Suprapubic skin (tissue), 4 donors: ENCODE measurements around the gene DRC7. TPM values are rescaled to one million over a fixed set of nuclear protein-coding genes. Genes with fewer than 3 reads are reported as not detected.

Source experiments
- DNase-seq, 2 donors: peaks; one replicate each; pipeline ENCODE4 v3.0.0-alpha.2; 2019; ENCODE audit warnings: low spot score in 2 of 2
- H3K27ac ChIP-seq: fragments of 200-600 bp; sonication (generic); one replicate; pipeline ENCODE4 v1.5.1; 2019
- H3K27me3 ChIP-seq: fragments of 200-600 bp; sonication (generic); one replicate; pipeline ENCODE4 v1.5.1; 2019
- H3K36me3 ChIP-seq: fragments of 200-600 bp; sonication (generic); one replicate; pipeline ENCODE4 v1.5.1; 2019
- H3K4me1 ChIP-seq: fragments of 200-600 bp; sonication (generic); one replicate; pipeline ENCODE4 v1.5.1; 2019
- H3K4me3 ChIP-seq: fragments of 200-600 bp; sonication (generic); one replicate; pipeline ENCODE4 v1.5.1; 2019; ENCODE audit warnings: mild to moderate bottlenecking
- H3K9me3 ChIP-seq: fragments of 200-600 bp; sonication (generic); one replicate; pipeline ENCODE4 v1.5.1; 2019
- EP300 ChIP-seq: sonication (generic); formaldehyde crosslinking; IDR thresholded peaks from one replicate; pipeline ENCODE4 v1.6.1; 2017; ENCODE audit warnings: antibody characterized with exemption
- POLR2A ChIP-seq, 2 donors: fragments of 450-650 bp; IDR thresholded peaks; one replicate each; pipeline ENCODE4 v1.6.1; 2017; ENCODE audit warnings: antibody characterized with exemption in 2 of 2, mild to moderate bottlenecking in 2 of 2, moderate library complexity in 2 of 2
- POLR2AphosphoS5 ChIP-seq, 3 donors: sonication (generic); formaldehyde crosslinking; IDR thresholded peaks; one replicate each; pipeline ENCODE4 v1.6.1; 2017; ENCODE audit warnings: antibody characterized with exemption in 3 of 3
- WGBS: methylation state at CpG from one replicate; pipeline ENCODE4 v1.1.5; 2018; 5-methylcytosine and 5-hydroxymethylcytosine counted together
- total RNA-seq, 4 donors: library from RNA; depleted of rRNA; stranded (reverse); fragments of >200 nt; gene quantifications; one replicate each; pipeline ENCODE4 v1.1.0, GENCODE V29; 2016
- TF ChIP-seq, protein P1 (sequence below), 2 donors: fragments of 200-600 bp in 1 of 2; fragments of 450-650 bp in 1 of 2; sonication (generic) in 1 of 2; IDR thresholded peaks; one replicate each; pipeline ENCODE4 v1.5.1; 2016 to 2019; ENCODE audit warnings: antibody characterized with exemption in 2 of 2, mild to moderate bottlenecking in 1 of 2, moderate library complexity in 1 of 2

Gene DRC7
- total RNA-seq, 4 donors from 2014 or later, result not detected

- H3K4me3 ChIP-seq, result no peak overlapping the region
- H3K4me1 ChIP-seq, result peaks cover 7% of the 10 kb centered on the region
- H3K27ac ChIP-seq, result no peak overlapping the region
- peaks cover 64% of the 10 kb centered on the region for H3K36me3 ChIP-seq
- DNase-seq, result no peak
- H3K27me3 ChIP-seq, result peaks cover 3% of the 10 kb centered on the region
- 91% methylated on average over 19 of the region's 23 CpGs for WGBS
- no peaks in the 10 kb centered on the region for H3K9me3 ChIP-seq
- TF ChIP-seq POLR2AphosphoS5 (IDR thresholded peaks at IDR 0.05) (no peak), POLR2A (IDR thresholded peaks at IDR 0.05) (no peak), EP300 (no peak)
- TF ChIP-seq, protein P1, sequence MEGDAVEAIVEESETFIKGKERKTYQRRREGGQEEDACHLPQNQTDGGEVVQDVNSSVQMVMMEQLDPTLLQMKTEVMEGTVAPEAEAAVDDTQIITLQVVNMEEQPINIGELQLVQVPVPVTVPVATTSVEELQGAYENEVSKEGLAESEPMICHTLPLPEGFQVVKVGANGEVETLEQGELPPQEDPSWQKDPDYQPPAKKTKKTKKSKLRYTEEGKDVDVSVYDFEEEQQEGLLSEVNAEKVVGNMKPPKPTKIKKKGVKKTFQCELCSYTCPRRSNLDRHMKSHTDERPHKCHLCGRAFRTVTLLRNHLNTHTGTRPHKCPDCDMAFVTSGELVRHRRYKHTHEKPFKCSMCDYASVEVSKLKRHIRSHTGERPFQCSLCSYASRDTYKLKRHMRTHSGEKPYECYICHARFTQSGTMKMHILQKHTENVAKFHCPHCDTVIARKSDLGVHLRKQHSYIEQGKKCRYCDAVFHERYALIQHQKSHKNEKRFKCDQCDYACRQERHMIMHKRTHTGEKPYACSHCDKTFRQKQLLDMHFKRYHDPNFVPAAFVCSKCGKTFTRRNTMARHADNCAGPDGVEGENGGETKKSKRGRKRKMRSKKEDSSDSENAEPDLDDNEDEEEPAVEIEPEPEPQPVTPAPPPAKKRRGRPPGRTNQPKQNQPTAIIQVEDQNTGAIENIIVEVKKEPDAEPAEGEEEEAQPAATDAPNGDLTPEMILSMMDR (IDR thresholded peaks at IDR 0.05), result no peak
Observed at GRCh38 chr16:57652695-57653471, 41.7 kb upstream of the DRC7 start.

DNA sequence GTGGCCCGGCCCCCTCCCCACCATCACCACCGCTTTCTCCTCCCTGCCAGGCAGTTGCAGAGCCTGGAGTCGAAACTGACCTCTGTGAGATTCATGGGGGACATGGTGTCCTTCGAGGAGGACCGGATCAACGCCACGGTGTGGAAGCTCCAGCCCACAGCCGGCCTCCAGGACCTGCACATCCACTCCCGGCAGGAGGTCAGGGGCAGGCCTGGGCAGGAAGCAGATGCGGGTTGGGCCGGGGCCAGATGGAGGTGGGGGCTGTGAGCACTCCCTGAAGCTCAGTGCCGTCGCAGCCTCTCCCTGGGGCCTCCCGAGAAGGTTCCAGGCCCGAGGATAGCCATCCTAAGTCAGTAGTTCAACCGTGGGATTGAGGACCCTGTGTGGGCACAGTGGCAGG is 40.7 kb upstream of the DRC7 start:
- Histone ChIP-seq H3K36me3 (peaks cover 72% of the 10 kb centered on the region), H3K4me1 (no peaks in the 10 kb centered on the region), H3K4me3 (no peak overlapping the region), H3K27me3 (peaks cover 3% of the 10 kb centered on the region), H3K9me3 (no peaks in the 10 kb centered on the region), H3K27ac (peak overlapping the region; percentile 18)
- no peak for DNase-seq
- TF ChIP-seq POLR2A (IDR thresholded peaks at IDR 0.05) (no peak), EP300 (no peak), POLR2AphosphoS5 (IDR thresholded peaks at IDR 0.05) (no peak)
- TF ChIP-seq, protein P1 (IDR thresholded peaks at IDR 0.05), result no peak
- 59% methylated on average over 13 of the region's 16 CpGs for WGBS

GRCh38 chr16:57656342-57656955 is 38.2 kb upstream of the DRC7 start:
- TF ChIP-seq POLR2A (IDR thresholded peaks at IDR 0.05) (no peak), POLR2AphosphoS5 (IDR thresholded peaks at IDR 0.05) (no peak), EP300 (no peak)
- TF ChIP-seq, protein P1 (IDR thresholded peaks at IDR 0.05), result no peak
- no peak overlapping the region for H3K4me3 ChIP-seq
- 87% methylated on average over 11 of the region's 11 CpGs for WGBS
- H3K27ac ChIP-seq, result no peak overlapping the region
- DNase-seq, result no peak
- H3K36me3 ChIP-seq, result peaks cover 85% of the 10 kb centered on the region
- H3K9me3 ChIP-seq, result no peaks in the 10 kb centered on the region
- no peaks in the 10 kb centered on the region for H3K27me3 ChIP-seq
- H3K4me1 ChIP-seq, result no peaks in the 10 kb centered on the region

GRCh38 chr16:57657228-57657627 is 37.4 kb upstream of the DRC7 start:
- Histone ChIP-seq H3K4me1 (no peaks in the 10 kb centered on the region), H3K36me3 (peaks cover 87% of the 10 kb centered on the region), H3K9me3 (no peaks in the 10 kb centered on the region), H3K4me3 (no peak overlapping the region), H3K27ac (no peak overlapping the region), H3K27me3 (no peaks in the 10 kb centered on the region)
- 91% methylated on average over 9 of the region's 13 CpGs for WGBS
- TF ChIP-seq, protein P1 (IDR thresholded peaks at IDR 0.05), result no peak
- TF ChIP-seq POLR2A (IDR thresholded peaks at IDR 0.05) (no peak), EP300 (no peak), POLR2AphosphoS5 (IDR thresholded peaks at IDR 0.05) (no peak)
- no peak for DNase-seq

DNA sequence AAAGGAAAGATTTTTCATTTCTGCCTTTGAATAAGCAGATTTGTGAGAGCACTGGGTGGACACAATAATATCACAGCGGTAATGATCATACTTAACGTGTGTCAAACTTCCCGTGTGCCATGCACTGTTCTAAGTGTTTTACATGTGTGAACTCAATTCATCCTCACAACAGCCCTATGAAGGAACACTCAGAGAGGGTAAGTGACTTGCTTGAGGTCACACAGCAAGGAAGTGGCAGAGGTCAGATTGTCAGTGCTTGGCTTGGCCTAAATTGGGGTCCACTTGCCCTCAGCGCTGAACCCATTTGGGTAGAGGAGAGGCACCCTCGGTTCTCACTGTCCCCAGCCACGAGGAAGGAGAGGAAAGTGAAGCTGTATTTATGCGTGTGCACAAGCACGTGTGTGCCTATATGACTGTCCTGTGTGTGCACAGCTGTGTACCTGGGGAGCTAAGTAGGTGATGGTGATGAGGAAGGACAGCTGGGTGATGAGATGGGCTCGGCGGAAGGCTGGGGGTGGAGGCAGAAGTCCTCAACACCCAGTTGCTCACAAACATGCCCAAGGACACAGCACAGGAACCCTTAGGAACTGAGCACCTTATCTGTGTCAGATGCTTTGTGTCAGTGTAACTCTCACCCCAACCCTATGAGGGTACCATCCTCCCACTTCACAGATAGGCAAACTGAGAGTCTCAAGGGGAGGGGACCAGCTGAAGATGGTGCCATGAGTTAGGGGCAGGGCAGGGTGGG is 36.3 kb upstream of the DRC7 start:
- WGBS, result 86% methylated on average over 10 of the region's 10 CpGs
- H3K27me3 ChIP-seq, result no peaks in the 10 kb centered on the region
- no peak overlapping the region for H3K27ac ChIP-seq
- peaks cover 89% of the 10 kb centered on the region for H3K36me3 ChIP-seq
- H3K9me3 ChIP-seq, result no peaks in the 10 kb centered on the region
- TF ChIP-seq, protein P1 (IDR thresholded peaks at IDR 0.05), result no peak
- TF ChIP-seq EP300 (no peak), POLR2AphosphoS5 (IDR thresholded peaks at IDR 0.05) (no peak), POLR2A (IDR thresholded peaks at IDR 0.05) (no peak)
- no peak for DNase-seq
- no peaks in the 10 kb centered on the region for H3K4me1 ChIP-seq
- no peak overlapping the region for H3K4me3 ChIP-seq
